HG02885 (cell line): Measurements from ENCODE around the gene JUNB.
"Not testable (repeated sequence)": the region's sequence is repeated elsewhere in the genome, so short reads cannot be mapped to it uniquely, and the experiment has no call there.

ENCODE experiments used
- ATAC-seq: cut with Tn5 transposase; IDR thresholded peaks from one replicate; pipeline ENCODE4 v1.9.1; 2021; ENCODE audit warnings: mild to moderate bottlenecking; ENCODE audit not compliant: unreplicated experiment, poor library complexity

Gene JUNB

DNA sequence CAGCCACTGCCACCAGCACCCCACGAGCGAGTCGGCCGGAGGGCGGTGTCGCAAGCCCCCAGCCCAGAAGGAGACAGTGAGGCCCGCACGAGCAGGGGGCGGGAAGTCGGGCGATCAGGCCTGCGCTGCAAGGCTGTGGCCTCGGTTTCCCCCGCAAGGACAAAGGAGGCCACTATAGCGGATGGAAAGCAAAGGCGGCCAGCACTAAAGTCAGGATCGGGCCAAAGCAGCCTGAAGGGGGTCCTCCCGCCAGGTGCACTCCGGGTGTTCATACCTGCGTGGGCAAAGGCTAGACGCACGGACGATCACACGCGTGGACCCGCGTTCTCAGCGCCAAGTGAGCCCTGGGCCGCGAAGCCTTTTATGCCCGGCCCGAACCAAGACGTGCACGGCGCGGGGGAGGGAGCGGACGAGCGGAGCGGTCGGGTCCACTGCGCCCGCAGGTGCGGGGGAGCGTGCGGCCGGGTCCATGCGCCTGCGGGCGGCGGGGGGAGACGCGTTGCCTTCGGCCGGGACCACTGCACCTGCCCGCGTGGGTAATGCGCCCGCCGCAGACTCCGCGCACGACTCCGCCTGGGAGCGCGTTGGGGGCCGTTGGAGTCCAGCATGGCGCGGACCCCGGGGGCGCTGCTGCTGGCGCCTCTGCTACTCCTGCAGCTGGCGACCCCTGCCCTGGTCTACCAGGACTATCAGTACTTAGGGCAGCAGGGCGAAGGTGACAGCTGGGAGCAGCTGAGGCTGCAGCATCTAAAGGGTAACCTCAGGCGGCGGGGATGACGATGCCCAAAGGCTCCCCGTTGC lies 10.4 kb downstream of the JUNB start, which contains the start of the genes PRDX2 and THSD8:
PRDX2 (minus strand) TSS at position 335 of the 801 bp plus-strand sequence. CDS start 539 bp downstream, outside the sequence.
THSD8 (plus strand) TSS at position 604 of the 801 bp plus-strand sequence; CDS start at position 607, 3 bp downstream.
- peak; percentile 59 for ATAC-seq

DNA sequence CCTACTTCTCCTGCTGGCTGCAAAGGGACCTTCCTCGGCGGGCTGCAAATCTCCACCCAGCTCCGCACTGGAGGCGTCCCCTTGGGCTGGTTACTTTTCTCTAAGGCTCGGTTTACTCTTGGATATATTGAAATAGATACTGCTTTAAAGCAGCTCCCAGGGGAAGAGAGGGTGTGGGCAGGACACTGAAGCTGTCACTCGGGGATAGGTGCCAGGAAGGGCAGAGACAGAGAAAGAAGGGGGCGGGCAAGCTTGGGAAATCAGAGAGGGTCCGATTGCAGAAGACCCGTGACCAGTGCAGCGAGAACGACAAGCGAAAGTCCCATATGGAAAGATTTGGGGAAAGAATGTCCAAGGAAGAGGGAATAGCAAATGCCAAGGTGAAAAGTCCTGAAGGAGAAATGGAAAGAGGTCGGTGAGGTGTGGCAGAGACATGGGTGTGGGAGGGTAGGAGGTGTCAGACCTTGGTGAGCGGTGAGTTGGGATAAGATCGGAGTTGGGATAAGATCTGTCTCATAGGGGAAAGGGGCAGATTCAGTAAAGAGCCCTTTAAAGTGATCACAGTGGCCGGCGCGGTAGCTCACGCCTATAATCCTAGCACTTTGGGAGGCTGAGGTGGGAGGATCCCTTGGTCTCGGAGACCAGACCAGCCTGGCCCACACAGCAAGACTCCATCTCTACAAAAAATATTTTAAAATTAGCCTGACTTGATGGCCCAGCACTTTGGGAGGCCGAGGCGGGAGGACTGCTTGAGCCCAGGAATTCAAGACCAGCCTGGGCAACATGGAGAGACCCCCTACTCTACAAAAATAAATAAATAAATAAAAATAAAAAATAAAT lies 11.2 kb downstream of the JUNB start:
- no peak for ATAC-seq

DNA sequence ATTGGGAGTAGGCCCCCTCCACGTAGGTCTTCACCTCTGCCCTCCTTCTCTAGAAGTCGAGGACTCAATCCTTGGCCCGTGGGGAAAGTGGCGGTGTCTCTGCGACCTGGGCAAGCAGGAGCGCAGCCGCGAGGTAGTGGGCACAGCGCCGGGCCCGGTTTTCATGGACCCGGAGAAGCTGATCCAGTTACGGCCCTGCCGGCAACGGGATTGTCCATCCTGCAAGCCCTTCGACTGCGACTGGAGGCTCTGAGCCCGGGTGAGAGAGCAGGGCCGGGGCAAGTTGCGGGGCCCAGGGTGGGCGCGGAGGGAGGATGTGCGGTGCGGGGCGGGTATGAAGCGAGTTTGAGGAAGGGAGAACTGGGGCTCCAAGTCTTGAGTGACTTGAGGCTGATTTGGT lies 12.8 kb downstream of the JUNB start:
- no peak for ATAC-seq

DNA sequence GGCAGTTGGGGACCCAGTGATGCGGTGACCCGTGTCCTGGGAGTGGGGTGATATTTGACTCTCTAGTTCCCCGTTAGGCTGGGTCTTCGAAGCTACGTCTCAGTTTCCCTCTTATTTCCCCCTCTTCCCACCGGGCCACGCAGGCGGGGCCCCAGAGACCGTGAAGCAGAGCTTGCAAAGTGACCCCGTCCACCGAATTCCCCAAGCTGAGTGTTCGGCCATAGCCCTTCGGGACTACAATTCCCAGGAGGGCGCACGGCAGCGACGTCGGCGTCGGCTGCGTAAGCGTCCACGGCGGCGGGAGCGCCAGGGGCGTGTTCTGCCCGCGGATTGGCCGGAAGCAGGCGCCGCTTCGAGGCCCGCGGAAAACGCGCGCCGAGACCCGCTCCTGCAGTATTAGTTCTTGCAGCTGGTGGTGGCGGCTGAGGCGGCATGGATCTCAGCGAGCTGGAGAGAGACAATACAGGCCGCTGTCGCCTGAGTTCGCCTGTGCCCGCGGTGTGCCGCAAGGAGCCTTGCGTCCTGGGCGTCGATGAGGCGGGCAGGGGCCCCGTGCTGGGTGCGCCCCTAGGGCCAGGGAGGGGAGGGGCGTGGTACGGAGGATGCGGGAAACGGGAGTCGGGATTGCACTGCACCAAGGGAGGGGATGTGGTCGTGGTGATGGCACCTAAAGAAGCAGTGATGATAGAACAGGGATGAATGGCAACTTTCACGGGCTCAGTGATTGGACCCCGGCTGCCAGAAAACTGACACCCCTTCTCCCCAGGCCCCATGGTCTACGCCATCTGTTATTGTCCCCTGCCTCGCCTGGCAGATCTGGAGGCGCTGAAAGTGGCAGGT lies 15.2 kb downstream of the JUNB start, which contains the start of gene RNASEH2A:
RNASEH2A (plus strand) TSS at position 343 of the 840 bp plus-strand sequence; CDS start at position 433, 90 bp downstream.
- ATAC-seq: peak; percentile 83

DNA sequence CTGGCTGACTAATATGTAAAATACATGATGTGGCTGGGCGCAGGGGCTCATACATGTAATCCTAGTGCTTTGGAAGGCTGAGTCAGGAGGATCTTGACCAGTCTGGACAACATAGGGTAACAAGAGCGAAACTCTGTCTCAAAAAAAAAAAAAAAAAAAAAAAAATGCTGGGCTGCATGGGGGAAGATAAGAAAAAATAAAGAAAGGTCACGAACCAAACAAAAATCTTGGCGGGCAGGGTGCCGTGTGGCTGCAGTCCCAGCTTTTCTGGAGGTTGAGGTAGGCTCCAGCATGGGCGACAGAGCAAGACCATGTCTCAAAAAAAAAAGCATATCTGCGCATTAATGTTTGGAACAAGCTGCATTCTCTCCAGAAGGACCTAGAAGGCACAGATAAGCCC lies 23.8 kb downstream of the JUNB start:
- ATAC-seq: no peak

DNA sequence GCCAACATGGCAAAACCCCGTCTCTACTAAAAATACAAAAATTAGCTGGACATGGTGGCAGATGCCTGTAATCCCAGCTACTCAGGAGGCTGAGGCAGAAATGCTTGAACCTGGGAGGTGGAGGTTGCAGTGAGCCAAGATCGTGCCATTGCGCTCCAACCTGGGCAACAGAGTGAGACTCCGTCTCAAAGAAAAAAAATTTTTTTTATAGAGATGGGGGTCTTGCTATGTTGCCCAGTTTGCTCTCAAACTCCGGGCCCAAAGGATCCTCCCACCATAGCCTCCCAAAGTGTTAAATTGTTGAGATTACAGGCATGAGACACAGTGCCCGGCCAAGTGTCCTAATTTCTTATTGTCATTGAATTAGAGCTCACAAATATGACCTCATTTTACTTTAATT lies 25.9 kb downstream of the JUNB start:
- not testable (repeated sequence) for ATAC-seq

DNA sequence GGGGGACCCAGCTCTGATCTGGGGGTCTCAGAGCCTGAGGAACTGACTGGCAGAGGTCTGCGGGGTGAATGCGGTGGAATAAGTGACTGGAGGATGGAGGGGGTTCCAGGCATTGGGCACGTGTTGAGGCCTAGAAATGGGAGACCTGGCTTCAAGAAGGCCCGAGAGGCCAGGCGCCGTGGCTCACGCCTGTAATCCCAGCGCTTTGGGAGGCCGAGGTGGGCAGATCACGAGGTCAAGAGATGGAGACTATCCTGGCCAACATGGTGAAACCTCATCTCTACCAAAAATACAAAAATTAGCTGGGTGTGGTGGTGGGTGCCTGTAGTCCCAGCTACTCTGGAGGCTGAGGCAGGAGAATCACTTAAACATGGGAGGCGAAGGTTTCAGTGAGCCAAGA lies 26.5 kb downstream of the JUNB start:
- ATAC-seq: not testable (repeated sequence)

DNA sequence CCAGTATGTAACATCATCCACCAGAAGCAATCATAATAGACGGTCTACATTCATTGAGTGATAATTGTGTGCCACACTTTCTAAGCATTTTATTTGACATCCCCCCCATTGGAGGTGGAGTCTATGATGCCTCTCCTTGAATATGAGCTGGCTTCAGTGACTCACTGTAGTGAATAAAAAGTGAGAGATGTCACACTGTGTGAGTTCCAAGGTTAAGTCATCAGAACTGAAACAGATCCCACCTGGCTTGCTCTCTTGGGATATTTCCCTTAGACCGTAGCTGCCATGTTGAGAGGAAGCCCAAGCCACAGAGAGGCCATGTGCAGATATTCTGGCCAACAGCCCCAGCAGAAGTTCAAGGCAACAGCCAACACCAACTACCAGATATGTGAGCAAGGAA lies 30.5 kb downstream of the JUNB start:
- ATAC-seq: no peak

DNA sequence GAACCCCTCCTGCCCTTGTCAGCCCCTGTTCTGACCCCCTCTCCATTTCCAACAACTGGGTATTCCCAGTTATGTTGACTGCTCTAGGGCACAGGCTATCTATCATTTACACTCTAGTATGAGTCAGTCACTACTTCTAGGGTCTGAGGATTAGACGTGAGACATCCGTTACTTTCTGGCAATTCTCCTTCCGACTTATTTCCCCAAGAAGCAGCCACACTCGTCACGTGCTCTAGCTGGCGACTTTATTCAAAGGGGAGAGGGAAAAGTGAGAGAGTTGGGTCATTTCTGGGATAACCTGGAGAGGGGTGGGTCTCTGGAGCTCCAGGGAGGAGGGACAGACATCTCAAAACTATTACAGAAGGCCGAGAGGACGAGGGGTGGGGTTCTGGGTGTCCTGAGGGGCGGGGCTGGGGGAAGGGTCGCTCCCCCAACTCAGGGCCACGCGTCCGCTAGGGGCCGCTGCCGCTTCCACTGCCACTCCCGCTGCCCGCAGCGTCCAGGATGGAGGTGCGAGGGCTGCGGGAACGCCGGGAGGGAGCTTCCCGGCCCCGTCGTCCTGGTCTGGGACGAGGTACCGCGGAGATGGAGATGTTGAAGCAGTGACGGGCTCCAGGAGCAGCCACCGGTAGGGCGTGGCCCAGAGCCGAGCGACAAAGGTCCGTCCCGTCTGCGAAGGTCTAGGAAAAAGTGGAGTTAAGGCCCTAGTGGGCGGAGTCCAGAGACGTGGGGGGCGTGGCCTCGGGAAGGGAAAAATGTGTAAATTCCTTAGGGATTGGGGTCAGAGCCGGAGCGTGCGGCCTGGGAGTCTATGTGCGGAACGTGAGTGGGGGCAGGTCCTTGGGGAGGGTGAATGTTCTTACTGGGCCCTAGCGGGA lies 34.2 kb downstream of the JUNB start:
- no peak for ATAC-seq

DNA sequence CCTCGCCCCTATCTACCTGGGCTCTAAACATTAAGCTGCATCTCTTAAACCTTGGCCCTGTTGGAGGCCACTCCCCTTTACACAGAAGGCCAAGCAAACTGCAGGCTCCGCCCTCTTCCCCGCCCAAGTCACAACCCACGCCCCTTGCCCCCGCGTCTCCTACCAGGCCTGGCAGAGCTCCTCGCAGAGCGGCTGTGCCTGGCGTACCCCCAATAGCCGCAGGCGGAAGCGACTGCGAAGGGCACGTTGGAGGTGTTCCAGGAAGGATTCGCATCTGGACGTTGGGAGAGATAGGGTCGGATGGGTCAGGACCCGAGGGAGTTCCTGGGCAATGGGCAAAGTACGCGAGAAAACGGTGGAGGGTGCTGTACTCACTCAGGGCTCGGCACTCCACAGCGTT lies 37.2 kb downstream of the JUNB start:
- no peak for ATAC-seq

DNA sequence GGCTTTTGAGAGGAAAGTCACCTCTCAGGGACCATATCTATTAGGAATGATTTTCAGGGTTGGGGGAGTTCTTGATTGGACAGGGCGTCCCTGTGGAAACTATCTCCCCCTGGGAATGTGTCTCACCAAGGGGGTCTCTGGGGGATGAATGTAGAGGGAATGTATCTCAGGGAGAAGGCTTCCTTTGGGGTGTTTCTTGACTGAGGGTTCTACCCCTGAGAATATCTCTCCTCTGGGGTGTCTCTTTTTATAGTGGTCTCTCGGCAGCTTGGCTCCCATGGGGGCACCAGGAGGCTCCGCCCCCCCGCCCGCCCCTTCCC lies 42.1 kb downstream of the JUNB start:
- no peak for ATAC-seq

DNA sequence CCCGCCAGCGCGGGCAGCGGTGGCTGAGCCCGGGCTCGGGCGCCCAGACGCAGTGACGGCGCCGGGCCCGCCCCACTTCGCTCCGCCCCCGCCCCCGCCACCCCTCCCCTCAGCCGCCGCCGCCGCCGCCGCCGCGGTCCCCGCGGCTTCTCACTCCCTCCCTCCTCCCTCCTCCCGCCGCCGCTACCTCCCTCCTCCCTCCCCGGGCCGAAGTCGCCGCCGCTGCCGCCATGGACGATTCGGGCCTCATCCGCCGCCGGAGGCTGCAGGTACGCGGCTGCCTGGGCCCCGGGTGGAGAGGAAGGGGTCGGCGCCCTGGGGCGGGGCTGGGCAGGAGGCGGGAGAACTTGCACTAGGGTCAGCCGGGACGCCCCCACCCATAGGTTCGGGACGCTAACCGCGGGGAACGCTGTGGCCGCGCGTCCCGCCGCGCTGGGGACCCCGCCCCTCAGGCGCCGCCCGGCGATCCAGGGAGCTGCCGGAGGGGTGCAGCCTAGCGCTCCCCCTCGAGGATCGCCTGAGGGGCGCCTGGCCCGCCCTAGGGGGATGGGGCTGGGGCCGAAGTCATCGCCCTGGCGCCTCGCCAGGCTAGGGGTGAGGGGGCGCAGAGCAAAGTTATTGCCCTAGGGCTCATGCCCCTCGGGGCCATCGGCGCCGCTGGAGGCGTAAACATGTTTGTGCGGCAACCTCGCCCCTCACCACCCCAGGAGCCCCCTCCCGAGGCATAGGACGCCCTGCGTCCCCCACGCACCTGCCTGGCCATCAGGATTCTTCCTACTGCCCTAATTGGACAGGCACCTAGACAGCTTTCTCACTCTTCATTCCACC lies 42.7 kb downstream of the JUNB start:
- no peak for ATAC-seq

DNA sequence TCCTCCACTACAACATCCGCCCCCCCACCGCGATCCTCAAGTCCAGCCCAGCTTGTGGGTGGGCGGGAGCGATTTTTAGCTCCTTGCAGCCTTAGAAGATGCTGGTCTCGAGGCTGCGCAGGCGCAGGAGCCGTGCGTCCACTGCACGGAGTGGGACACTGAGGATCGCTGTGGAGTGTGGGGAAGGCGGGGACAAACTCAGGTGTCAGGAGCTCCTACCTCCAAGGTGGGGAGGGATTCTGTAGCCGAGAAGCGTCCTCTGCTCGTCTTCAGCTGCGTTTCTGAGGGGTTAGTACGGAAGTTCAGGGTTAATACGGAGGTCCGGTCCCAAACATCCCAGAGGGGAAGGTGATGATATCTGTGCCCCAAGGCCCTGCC lies 43.3 kb downstream of the JUNB start, which contains the start of gene RTBDN:
RTBDN (minus strand) TSS at position 14 of the 378 bp plus-strand sequence. CDS start 4,600 bp downstream, outside the sequence.
- no peak for ATAC-seq

DNA sequence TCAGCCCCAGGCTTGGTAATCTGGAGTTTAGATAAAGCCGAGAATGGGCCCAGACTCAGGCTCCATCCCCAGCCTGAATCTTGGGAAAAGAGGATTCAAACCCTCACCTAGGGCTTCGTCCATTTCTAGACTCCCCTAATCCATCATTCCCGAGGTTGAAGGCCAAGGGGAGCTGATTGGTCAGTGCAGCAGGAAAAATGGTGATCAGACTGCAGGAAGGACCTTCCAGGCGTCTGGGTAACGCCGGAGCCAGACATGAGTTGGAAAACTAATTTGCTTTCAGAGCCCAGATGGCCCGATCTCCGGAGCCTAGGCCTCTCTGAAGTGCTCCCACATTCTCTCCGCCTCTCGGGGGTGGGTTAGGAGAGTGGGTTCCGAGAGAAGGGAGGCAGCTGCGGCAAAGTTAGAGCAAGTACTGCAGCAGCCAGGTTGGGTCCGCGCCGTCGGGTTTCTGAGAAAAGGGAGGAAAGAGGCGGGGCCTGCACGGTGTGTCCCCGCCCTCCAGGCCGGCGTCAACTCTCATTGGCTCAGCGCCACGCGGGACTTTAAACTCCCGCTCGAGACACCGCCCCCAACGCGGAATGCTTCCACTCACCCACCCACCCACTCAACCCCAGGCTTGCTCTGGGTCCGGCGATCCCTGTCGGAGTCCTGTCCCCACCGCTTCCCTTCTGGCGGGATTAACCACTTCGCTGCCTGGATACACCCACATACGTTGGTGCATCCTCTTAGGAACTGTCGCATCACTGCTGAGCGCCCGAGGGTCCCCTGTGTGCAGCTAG lies 43.9 kb downstream of the JUNB start:
- ATAC-seq: no peak

DNA sequence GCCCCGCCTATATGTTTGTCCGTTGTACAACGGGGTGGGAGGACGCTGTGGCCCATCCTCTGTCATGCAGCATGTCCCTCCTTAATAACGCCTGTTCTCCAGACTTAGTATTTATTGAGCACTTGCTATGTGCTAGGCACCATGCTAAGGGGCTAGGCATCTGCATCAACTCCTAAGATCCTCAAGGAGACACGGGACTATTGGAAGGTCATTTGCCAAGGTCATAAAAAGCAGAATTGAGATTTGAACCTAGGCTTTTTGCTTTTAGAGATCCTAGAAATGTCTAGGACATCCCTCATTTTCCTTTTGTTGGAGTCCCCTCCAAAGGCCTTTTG lies 45.2 kb downstream of the JUNB start:
- no peak for ATAC-seq

DNA sequence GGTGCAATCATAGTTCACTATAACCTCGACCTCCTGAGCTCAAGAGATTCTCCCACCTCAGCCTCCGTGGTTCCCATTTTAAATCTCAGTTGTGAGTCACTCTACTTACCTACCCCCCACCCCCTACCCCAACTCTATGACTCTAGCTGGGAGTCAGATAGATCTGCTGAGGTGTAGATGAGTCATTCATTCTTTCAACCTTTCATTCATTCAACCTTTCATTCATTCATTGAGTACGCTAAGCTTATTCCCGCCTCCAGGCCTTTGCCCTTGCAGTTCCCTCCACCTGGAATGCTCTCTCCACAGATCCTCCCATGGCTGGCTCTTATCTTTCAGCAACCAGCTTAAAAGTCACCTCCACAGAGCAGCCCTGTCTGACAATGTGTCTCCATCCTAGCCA lies 45.9 kb downstream of the JUNB start:
- no peak for ATAC-seq

DNA sequence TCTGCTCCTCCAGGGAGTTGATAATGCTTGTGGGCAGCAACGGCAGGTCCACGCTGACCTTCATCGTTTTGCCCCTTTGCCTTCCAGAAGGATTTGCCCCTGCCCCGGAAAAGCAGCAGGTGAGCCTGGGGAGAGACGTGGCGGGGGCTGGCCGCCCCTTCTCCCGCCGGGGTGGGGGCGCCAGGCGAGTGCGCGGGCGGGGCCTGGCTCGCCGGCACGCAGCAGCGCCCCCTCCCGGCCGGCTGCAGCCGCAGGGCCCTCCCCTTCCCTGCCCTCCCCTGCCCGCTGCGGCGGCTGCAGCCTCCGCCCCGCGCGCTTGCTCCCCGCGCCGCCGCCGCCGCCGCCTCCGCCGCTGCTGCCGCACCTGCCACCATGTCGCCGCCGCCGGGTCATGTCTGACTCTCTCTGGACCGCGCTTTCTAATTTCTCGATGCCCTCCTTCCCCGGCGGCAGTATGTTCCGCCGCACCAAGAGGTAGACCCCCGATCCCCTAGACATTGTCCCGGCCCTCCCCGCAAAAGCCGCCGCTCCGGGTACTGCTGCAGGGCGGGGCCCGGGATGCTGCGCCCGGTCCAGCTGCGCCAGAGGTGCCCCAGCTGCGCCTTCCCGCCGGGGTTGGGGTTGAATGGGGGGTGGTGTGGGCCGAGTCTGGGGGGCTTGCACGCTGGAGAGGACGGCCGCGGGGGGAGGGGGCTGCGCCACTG lies 47.0 kb downstream of the JUNB start, which contains the start of gene MAST1:
MAST1 (plus strand) TSS at position 334 of the 704 bp plus-strand sequence; CDS start at position 392, 58 bp downstream.
- no peak for ATAC-seq
